HG03103 (cell line): ENCODE data around the gene CA6.
"Not testable (repeated sequence)": the region's sequence is repeated elsewhere in the genome, so short reads cannot be mapped to it uniquely, and the experiment has no call there.

ENCODE experiments used
- ATAC-seq: cut with Tn5 transposase; IDR thresholded peaks from one replicate; pipeline ENCODE4 v1.9.1; 2021; ENCODE audit warnings: low read depth; ENCODE audit not compliant: unreplicated experiment

The CA6 gene

DNA sequence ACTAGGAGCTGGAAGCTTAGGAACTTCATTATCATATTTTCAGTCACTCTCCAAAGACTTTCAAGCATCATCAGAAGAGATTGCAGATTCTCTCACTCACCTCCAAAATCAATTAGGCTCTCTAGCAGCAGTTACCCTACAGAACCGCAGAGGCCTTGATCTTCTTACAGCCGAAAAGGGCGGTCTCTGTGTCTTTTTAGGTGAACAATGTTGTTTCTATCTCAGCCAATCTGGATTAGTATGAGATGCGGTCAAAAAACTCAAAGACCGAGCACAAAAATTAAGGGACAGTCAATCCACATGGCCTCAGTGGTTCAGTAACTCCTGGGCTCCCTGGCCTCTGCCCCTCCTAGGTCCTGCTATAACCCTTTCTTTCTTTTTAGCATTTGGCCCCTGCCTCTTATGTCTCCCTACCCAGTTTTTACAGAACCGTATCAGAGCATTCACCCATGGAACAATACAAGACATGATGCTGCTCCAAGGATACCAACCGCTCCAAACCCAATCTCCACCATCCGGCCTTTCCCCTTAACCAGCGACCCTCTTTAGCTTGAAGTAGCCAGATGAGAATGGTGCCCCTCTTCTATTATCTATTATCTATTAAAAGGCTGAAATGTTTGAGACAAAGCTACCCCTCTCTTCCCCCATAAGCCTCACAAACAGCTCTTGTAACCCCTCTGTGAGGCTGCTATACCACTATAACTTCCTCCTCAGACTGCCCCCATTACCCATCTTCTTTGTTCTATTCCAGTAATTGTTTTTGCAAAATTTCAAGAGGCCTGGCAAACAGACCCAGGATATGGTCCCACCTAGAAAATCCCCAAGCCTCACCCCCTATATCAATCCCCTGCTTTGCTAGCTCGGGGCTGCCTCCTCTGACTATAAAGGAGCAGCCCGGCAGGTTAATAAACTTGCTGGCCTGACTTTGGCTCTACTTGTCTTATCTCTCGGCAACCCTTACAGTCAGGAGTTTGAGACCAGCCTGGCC, 18.7 kb upstream of the CA6 start:
- ATAC-seq: no peak

GRCh38 chr1:8930116-8930515, 15.6 kb upstream of the CA6 start:
- no peak for ATAC-seq

DNA sequence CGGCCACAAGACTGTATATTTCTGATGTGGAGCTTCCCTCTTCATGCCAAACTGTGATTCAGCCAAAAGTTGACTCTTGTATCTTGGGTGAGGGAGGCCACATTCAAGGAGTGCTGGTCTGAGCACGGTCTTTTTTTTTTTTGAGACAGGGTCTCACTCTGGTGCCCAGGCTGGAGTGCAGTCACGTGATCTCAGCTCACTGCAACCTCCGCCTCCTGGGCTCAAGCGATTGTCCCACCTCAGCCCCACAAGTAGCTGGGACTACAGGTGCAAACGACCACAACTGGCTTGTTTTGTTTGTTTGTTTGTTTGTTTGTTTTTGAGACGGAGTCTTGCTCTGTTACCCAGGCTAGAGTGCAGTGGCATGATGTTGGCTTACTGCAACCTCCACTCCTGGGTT, 8.6 kb upstream of the CA6 start:
- not testable (repeated sequence) for ATAC-seq

DNA sequence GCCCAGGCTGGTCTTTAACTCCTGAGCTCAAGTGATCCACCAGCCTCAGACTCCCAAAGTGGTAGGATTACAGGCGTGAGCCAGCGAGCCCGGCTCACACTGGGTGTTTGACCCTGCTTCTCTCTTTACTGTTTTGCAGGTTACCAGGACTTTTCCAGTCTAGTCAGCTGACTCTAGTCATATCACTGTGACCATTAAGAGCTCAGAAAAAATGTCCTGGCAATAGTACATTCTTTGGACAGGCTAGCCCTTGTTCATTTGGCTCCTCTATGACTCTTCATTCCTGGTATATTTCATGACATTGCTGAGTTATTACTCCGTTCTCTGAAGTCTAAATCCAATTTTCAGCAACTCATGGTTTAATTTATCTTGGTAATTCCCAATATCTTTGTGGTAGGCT, 8.0 kb upstream of the CA6 start:
- no peak for ATAC-seq

- ATAC-seq: no peak
Observed at GRCh38 chr1:8938232-8938999, 7.3 kb upstream of the CA6 start.

GRCh38 chr1:8939000-8939265, 6.7 kb upstream of the CA6 start:
- no peak for ATAC-seq

DNA sequence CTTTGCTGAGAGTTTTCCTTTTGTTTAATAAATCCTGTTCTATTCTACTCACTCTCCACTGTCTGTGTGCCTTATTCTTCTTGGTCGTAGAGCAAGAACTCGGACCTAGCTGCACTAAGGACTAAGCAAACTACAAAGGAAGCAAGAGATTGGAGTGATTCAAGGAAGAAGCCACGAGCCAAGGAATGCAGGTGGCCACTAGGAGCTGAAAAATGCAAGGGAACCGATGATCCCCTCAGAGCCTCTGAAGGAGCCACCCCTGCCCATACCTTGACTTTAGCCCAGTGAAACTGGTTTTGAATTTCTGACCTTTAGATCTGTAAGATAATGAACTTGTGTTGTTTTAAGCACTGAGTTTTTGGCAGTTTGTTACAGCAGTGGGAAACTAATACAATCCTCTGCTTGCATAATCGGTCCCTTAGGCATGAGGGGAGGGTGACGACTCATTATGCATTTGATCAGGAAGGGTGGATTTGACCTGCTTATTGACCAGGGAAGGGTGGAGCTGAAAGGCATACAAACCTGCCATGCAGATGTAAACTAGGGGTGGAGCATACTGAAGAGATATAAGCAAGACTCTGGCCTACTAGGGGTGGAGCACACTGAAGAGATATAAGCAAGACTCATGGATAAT, 6.2 kb upstream of the CA6 start:
- ATAC-seq: no peak

GRCh38 chr1:8941906-8942305, 3.8 kb upstream of the CA6 start:
- ATAC-seq: no peak

GRCh38 chr1:8943498-8944405, 1.9 kb upstream of the CA6 start:
- ATAC-seq: no peak

DNA sequence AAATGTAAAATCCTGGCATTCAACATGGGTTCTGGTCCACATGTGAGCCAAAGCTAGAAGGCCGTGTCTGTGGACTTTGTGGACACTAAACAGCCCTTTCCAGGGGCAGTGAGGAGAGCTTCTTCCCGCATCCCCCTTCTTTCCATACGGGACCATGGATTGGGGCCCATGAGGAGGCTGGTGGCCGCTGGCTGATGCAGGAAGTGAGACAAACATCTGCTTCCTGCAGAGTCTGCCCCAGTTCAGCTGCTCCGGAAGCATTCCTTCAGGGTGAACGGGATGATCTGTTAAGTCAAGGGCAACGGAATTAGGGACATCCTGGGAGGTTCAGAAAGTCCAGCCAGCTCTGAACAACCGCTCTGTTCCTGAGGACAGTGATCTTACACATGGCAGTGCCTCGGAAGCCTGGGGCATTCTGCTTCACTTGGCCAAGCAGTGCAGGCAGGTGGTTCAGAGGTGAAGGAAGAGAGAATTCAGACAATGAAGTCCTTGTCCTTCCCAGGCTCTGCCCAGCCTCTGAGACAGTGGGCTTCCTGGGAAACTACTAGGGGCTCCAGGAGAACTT, 1.5 kb downstream of the CA6 start:
- ATAC-seq: no peak

DNA sequence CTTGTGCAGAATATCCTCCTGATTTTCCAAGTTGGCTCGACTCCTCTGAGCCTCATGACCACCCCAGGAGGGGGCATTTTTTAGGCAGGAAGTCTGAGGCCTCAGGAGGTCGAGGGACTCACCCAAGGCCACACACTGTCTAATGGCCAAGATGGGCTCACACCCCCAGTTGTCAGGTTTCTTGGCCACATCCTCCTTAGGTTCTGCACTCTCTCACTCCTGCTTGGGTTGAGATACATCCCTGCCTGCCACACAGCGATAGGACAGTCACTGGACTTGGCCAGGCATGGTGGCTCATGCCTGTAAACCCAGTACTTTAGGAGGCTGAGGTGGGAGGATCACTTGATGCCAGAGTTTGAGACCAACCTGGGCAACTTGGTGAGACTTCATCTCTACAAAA, 4.6 kb downstream of the CA6 start:
- ATAC-seq: no peak

DNA sequence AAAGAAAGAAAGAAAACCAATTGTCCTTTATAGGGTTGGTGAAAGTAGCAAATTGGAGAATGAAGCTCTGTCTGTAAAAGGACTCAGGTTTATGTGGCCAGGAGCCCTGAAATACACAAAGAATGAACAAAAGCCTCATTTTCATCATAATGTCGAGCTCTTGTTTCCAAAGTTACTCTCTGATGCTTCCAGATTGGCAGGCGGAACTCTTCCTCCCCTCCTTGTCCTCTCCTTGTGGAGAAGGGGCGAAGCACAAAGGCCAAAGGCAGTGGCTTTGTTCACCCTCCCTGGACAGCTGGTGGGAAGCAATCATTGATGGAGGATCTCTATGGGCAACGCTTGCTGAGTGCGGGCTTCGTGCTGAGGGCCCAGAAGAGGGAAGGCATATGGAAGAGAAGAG, 5.6 kb downstream of the CA6 start:
- no peak for ATAC-seq

GRCh38 chr1:8955406-8955805, 9.7 kb downstream of the CA6 start:
- no peak for ATAC-seq

DNA sequence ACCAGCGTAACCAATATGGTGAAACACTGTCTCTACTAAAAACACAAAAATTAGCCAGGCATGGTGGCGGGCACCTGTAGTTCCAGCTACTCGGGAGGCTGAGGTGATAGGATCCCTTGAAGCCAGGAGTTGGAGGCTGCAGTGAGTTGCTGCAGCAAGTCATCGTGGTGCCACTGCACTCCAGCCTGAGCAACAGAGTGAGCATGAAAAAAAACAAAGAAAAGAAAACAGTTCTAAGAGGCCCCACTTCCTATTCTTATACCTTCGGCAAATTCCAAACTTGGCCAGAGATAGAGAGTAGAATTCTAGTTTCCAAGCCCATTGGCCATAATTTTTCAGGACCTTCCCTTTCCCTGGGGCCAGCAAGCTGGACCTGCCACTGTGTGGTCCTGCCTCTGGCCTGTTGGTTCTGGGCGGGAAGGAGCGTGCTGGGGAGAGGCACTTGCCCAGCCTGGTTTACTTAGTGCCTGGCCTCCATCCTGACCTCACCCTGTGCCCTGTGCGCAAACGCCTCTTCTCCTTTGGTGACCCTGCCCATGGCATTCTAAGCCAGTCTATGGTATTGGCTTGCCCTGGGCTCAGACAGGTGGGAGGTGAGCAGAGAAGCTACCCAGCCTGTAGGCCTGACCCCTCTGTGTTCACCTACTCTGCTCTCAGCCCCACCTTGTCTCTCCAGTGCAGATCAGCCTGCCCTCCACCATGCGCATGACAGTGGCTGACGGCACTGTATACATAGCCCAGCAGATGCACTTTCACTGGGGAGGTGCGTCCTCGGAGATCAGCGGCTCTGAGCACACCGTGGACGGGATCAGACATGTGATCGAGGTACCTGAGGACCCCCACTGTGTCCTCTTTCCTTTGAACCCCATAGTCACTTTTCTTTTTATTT, 11.0 kb downstream of the CA6 start:
- ATAC-seq: no peak

GRCh38 chr1:8962812-8963530, 17.3 kb downstream of the CA6 start:
- ATAC-seq: no peak

DNA sequence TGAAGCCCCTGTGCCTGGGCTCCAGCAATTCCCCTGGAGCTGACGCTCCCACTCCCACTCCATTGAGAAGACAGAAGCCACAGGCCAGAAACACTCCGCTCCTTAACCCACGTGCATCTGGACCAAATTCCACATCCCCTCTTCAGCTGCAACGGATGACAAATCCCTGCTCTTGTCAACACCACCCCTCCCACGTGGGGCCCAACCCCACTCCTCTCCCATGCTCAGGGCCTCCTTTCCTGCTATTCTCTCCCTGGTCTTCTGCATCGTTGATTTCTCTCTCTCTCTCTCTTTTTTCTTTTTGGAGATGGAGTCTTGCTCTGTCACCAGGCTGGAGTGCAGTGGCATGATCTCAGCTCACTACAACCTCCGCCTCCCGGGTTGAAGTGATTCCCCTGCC, 18.3 kb downstream of the CA6 start:
- no peak for ATAC-seq

GRCh38 chr1:8965121-8965820, 19.6 kb downstream of the CA6 start:
- ATAC-seq: no peak

GRCh38 chr1:8966606-8967005, 20.9 kb downstream of the CA6 start:
- no peak for ATAC-seq
